A549 treated with CpdA at 1 μM for 4 hours (cell line): ENCODE data around the gene RNF212B. TPM values are rescaled to one million over a fixed set of nuclear protein-coding genes. Genes with fewer than 3 reads are reported as not detected.

Experiments
- total RNA-seq: library from RNA; stranded (reverse); fragments of 200-300 nt; extraction: Qiagen RNA extraction; gene quantifications from 5 replicates; pipeline ENCODE4 v1.2.3, GENCODE V29; 2022; ENCODE audit warnings: low read depth

The RNF212B gene
- not detected in 5 replicates for total RNA-seq

GRCh38 chr14:23237772-23238594 is at the start of gene RNF212B:
TSS of gene RNF212B (plus strand) at chr14:23237936. CDS start at chr14:23240346, 2,410 bp downstream.

GRCh38 chr14:23286020-23286901 is 48.5 kb downstream of the RNF212B start, which contains the start of gene HOMEZ:
TSS of gene HOMEZ (minus strand) at chr14:23286132. CDS start at chr14:23285952, 180 bp downstream.

GRCh38 chr14:23302290-23303225 is 64.8 kb downstream of the RNF212B start, which contains the start of gene PPP1R3E:
TSS of gene PPP1R3E (minus strand) at chr14:23302859. CDS start at chr14:23302576, 283 bp downstream.

GRCh38 chr14:23306412-23307145 is 68.8 kb downstream of the RNF212B start, which contains the start of gene BCL2L2:
TSS of gene BCL2L2 (plus strand) at chr14:23306833. CDS start at chr14:23307768, 935 bp downstream.

GRCh38 chr14:23320584-23321571 is 83.1 kb downstream of the RNF212B start, which contains the start of gene PABPN1:
TSS of gene PABPN1 (plus strand) at chr14:23321457. CDS start at chr14:23321470, 13 bp downstream.

Other genes with a start within 250 kb of the RNF212B start
- gene C14orf93, start 227.8 kb upstream of the RNF212B start, total RNA-seq = 2.4 to 3.6 TPM (median 3.2 TPM) in 5 replicates
- 301 to 337 TPM (median 325 TPM) in 5 replicates for gene PSMB5, start 203.0 kb upstream of the RNF212B start, total RNA-seq
- gene PSMB11, start 195.7 kb upstream of the RNF212B start, total RNA-seq = not detected in 5 replicates
- gene CDH24, start 180.4 kb upstream of the RNF212B start, total RNA-seq = 3.0 to 5.1 TPM (median 4.5 TPM) in 5 replicates
- 107 to 118 TPM (median 110 TPM) in 5 replicates for gene ACIN1, start 142.8 kb upstream of the RNF212B start, total RNA-seq
- 76.3 to 112 TPM (median 109 TPM) in 5 replicates for gene C14orf119, start 142.4 kb upstream of the RNF212B start, total RNA-seq
- not detected in 5 replicates for gene CIROP, start 132.9 kb upstream of the RNF212B start, total RNA-seq
- not detected in 5 replicates for gene CEBPE, start 118.7 kb upstream of the RNF212B start, total RNA-seq
- gene SLC7A8, start 54.3 kb upstream of the RNF212B start, total RNA-seq = 0.18 to 0.82 TPM (median 0.42 TPM) in 5 replicates
- gene HOMEZ, start 48.2 kb downstream of the RNF212B start, total RNA-seq = 7.4 to 10.9 TPM (median 7.7 TPM) in 5 replicates
- gene PPP1R3E, start 64.9 kb downstream of the RNF212B start, total RNA-seq = 3.2 to 6.3 TPM (median 4.1 TPM) in 5 replicates
- gene BCL2L2, start 68.9 kb downstream of the RNF212B start, total RNA-seq = 19.2 to 23.2 TPM (median 20.4 TPM) in 5 replicates
- 140 to 164 TPM (median 154 TPM) in 5 replicates for gene PABPN1, start 83.5 kb downstream of the RNF212B start, total RNA-seq
- gene SLC22A17, start 115.0 kb downstream of the RNF212B start, total RNA-seq = 6.1 to 7.6 TPM (median 6.6 TPM) in 5 replicates
- gene EFS, start 127.2 kb downstream of the RNF212B start, total RNA-seq = not detected in 5 replicates
- not detected in 5 replicates for gene IL25, start 134.9 kb downstream of the RNF212B start, total RNA-seq
- not detected in 5 replicates for gene CMTM5, start 139.1 kb downstream of the RNF212B start, total RNA-seq
- gene MYH6, start 170.3 kb downstream of the RNF212B start, total RNA-seq = not detected in 5 replicates
- gene MYH7, start 197.7 kb downstream of the RNF212B start, total RNA-seq = not detected in 5 replicates
- gene NGDN, start 231.8 kb downstream of the RNF212B start, total RNA-seq = 62.3 to 74.9 TPM (median 70.3 TPM) in 5 replicates